PC-3 (cell line): ENCODE measurements around the gene DEFB126.

Experiments
- CTCF ChIP-seq: fragments of 300-600 bp; sonication (generic); conservative IDR thresholded peaks from 2 replicates; pipeline ENCODE4 v1.5.1; 2017; ENCODE audit warnings: antibody characterized with exemption, low read depth, mild to moderate bottlenecking, low read length
- EZH2 ChIP-seq: fragments of 300-600 bp; sonication (generic); IDR thresholded peaks from one replicate; pipeline ENCODE4 v1.6.1; 2017; ENCODE audit warnings: antibody characterized with exemption, mild to moderate bottlenecking, low read length; ENCODE audit not compliant: unreplicated experiment
- EZH2phosphoT487 ChIP-seq: fragments of 300-600 bp; sonication (generic); IDR thresholded peaks from 2 replicates; pipeline ENCODE4 v1.6.1; 2018; ENCODE audit warnings: mild to moderate bottlenecking, antibody characterized with exemption, low read length, borderline replicate concordance

GRCh38 chr20:168876-169275 is 26.5 kb downstream of the DEFB126 start:
- TF ChIP-seq CTCF (no peak), EZH2phosphoT487 (no peak), EZH2 (no peak)
